SKM-1 (cell line): ENCODE measurements around the gene NPIPB6.
A peak's percentile ranks its signal among the peaks of the same experiment; 100 is the strongest.

Experiments
- DNase-seq: peaks from one replicate; lab custom pipeline; 2025; ENCODE audit not compliant: unreplicated experiment; lab: John Stamatoyannopoulos, UW

NPIPB6 gene

GRCh38 chr16:28324235-28324886 is 38.9 kb downstream of the NPIPB6 start:
- no peak for DNase-seq

GRCh38 chr16:28321700-28322411 is 41.5 kb downstream of the NPIPB6 start:
- peak; percentile 55 for DNase-seq

GRCh38 chr16:28320741-28321140 is 42.6 kb downstream of the NPIPB6 start:
- DNase-seq, result no peak

GRCh38 chr16:28320023-28320561 is 43.2 kb downstream of the NPIPB6 start:
- DNase-seq, result no peak

GRCh38 chr16:28319476-28320022 is 43.8 kb downstream of the NPIPB6 start:
- no peak for DNase-seq

- DNase-seq, result no peak
Observed at GRCh38 chr16:28318042-28318744, 45.1 kb downstream of the NPIPB6 start.

GRCh38 chr16:28317040-28317880 is 46.0 kb downstream of the NPIPB6 start:
- peak; percentile 23 for DNase-seq

GRCh38 chr16:28316054-28316453 is 47.3 kb downstream of the NPIPB6 start:
- DNase-seq, result no peak

- no peak for DNase-seq
Observed at GRCh38 chr16:28313587-28313986, 49.7 kb downstream of the NPIPB6 start.

GRCh38 chr16:28312327-28312726 is 51.0 kb downstream of the NPIPB6 start:
- no peak for DNase-seq

- DNase-seq, result no peak
Observed at GRCh38 chr16:28311913-28312312, 51.4 kb downstream of the NPIPB6 start.

GRCh38 chr16:28311413-28311812 is 51.9 kb downstream of the NPIPB6 start:
- no peak for DNase-seq

- no peak for DNase-seq
Observed at GRCh38 chr16:28310796-28311195, 52.5 kb downstream of the NPIPB6 start.

GRCh38 chr16:28309811-28310311 is 53.4 kb downstream of the NPIPB6 start:
- DNase-seq, result no peak

- no peak for DNase-seq
Observed at GRCh38 chr16:28308794-28309584, 54.3 kb downstream of the NPIPB6 start.

GRCh38 chr16:28307936-28308335 is 55.4 kb downstream of the NPIPB6 start:
- DNase-seq, result no peak

- no peak for DNase-seq
Observed at GRCh38 chr16:28304214-28304613, 59.1 kb downstream of the NPIPB6 start.

GRCh38 chr16:28303132-28303531 is 60.2 kb downstream of the NPIPB6 start:
- DNase-seq, result no peak

GRCh38 chr16:28301620-28302019 is 61.7 kb downstream of the NPIPB6 start:
- no peak for DNase-seq

- DNase-seq, result no peak
Observed at GRCh38 chr16:28301154-28301553, 62.2 kb downstream of the NPIPB6 start.
